HUES6 (cell line): ENCODE measurements around the gene SYT14.
"Not testable (repeated sequence)": the region's sequence is repeated elsewhere in the genome, so short reads cannot be mapped to it uniquely, and the experiment has no call there.

Experiments used
- H3K27ac ChIP-seq: 2 replicates; pipeline ENCODE4 v1.7.0; 2013; ENCODE audit warnings: low read depth, mild to moderate bottlenecking, low read length, inconsistent platforms
- H3K27me3 ChIP-seq: 2 replicates; pipeline ENCODE4 v1.6.1; 2013; ENCODE audit warnings: low read length; ENCODE audit not compliant: control insufficient read depth, insufficient read depth
- H3K36me3 ChIP-seq: 2 replicates; pipeline ENCODE4 v1.6.1; 2013; ENCODE audit warnings: low read length; ENCODE audit not compliant: control insufficient read depth, insufficient read depth
- H3K4me1 ChIP-seq: 2 replicates; pipeline ENCODE4 v1.6.1; 2013; ENCODE audit warnings: low read length; ENCODE audit not compliant: control insufficient read depth, insufficient read depth
- H3K4me3 ChIP-seq: 2 replicates; pipeline ENCODE4 v1.5.1; 2013; ENCODE audit warnings: low read depth, low read length
- H3K9ac ChIP-seq: one replicate; pipeline ENCODE4 v1.6.1; 2013; ENCODE audit warnings: mild to moderate bottlenecking, low read length
- H3K9me3 ChIP-seq: 2 replicates; pipeline ENCODE4 v1.6.1; 2013; ENCODE audit warnings: low read depth, low read length; ENCODE audit not compliant: control insufficient read depth, insufficient read depth

The SYT14 gene

GRCh38 chr1:210025870-210026269, 87.9 kb downstream of the SYT14 start:
- Histone ChIP-seq H3K4me3 (no peak overlapping the region), H3K4me1 (no peaks in the 10 kb centered on the region), H3K27me3 (no peaks in the 10 kb centered on the region), H3K9me3 (no peaks in the 10 kb centered on the region), H3K9ac (no peak overlapping the region), H3K27ac (no peak overlapping the region), H3K36me3 (no peaks in the 10 kb centered on the region)

- Histone ChIP-seq H3K9me3 (no peaks in the 10 kb centered on the region), H3K4me3 (no peak overlapping the region), H3K27ac (no peak overlapping the region), H3K9ac (no peak overlapping the region), H3K4me1 (no peaks in the 10 kb centered on the region), H3K36me3 (no peaks in the 10 kb centered on the region), H3K27me3 (no peaks in the 10 kb centered on the region)
Measured at GRCh38 chr1:210027994-210028393, 90.0 kb downstream of the SYT14 start.

- no peak overlapping the region for H3K4me3 ChIP-seq
- no peaks in the 10 kb centered on the region for H3K9me3 ChIP-seq
- H3K9ac ChIP-seq: no peak overlapping the region
- no peaks in the 10 kb centered on the region for H3K4me1 ChIP-seq
- no peaks in the 10 kb centered on the region for H3K27me3 ChIP-seq
- no peaks in the 10 kb centered on the region for H3K36me3 ChIP-seq
- no peak overlapping the region for H3K27ac ChIP-seq
Measured at GRCh38 chr1:210031473-210031872, 93.5 kb downstream of the SYT14 start.

GRCh38 chr1:210043058-210043457, 105.0 kb downstream of the SYT14 start:
- H3K27me3 ChIP-seq: no peaks in the 10 kb centered on the region
- H3K9me3 ChIP-seq: no peaks in the 10 kb centered on the region
- H3K4me3 ChIP-seq: no peak overlapping the region
- H3K9ac ChIP-seq: no peak overlapping the region
- H3K27ac ChIP-seq: no peak overlapping the region
- H3K36me3 ChIP-seq: 0 out of 2 replicates have a peak, but pooled peaks cover 5% of the 10 kb centered on the region
- H3K4me1 ChIP-seq: no peaks in the 10 kb centered on the region

GRCh38 chr1:210049616-210050015, 111.6 kb downstream of the SYT14 start:
- Histone ChIP-seq H3K27me3 (no peaks in the 10 kb centered on the region), H3K36me3 (0 out of 2 replicates have a peak, but pooled peaks cover 5% of the 10 kb centered on the region), H3K4me1 (no peaks in the 10 kb centered on the region), H3K4me3 (no peak overlapping the region), H3K9me3 (peaks cover 12% of the 10 kb centered on the region; the same call in 1 of the 2 replicates), H3K9ac (no peak overlapping the region), H3K27ac (no peak overlapping the region)

- not testable (repeated sequence) for H3K4me1 ChIP-seq, H3K27ac ChIP-seq, H3K9ac ChIP-seq, H3K36me3 ChIP-seq, H3K27me3 ChIP-seq, H3K4me3 ChIP-seq
- peaks cover 12% of the 10 kb centered on the region; the same call in 1 of the 2 replicates for H3K9me3 ChIP-seq
Measured at GRCh38 chr1:210050491-210050890, 112.5 kb downstream of the SYT14 start.

GRCh38 chr1:210053126-210053525, 115.1 kb downstream of the SYT14 start:
- no peaks in the 10 kb centered on the region for H3K27me3 ChIP-seq
- no peak overlapping the region for H3K27ac ChIP-seq
- H3K9me3 ChIP-seq: peaks cover 12% of the 10 kb centered on the region; the same call in 1 of the 2 replicates
- no peak overlapping the region for H3K9ac ChIP-seq
- H3K4me1 ChIP-seq: no peaks in the 10 kb centered on the region
- no peaks in the 10 kb centered on the region for H3K36me3 ChIP-seq
- H3K4me3 ChIP-seq: no peak overlapping the region

GRCh38 chr1:210057593-210057992, 119.6 kb downstream of the SYT14 start:
- Histone ChIP-seq H3K4me3 (no peak overlapping the region), H3K9ac (no peak overlapping the region), H3K27ac (no peak overlapping the region)

GRCh38 chr1:210061992-210062391, 124.0 kb downstream of the SYT14 start:
- Histone ChIP-seq H3K27me3 (no peaks in the 10 kb centered on the region), H3K27ac (no peak overlapping the region)

More at GRCh38 chr1:210057593-210057992, 119.6 kb downstream of the SYT14 start:
- H3K4me1 ChIP-seq: no peaks in the 10 kb centered on the region
- H3K36me3 ChIP-seq: no peaks in the 10 kb centered on the region
- no peaks in the 10 kb centered on the region for H3K9me3 ChIP-seq
- H3K27me3 ChIP-seq: no peaks in the 10 kb centered on the region

GRCh38 chr1:210070531-210070930, 132.5 kb downstream of the SYT14 start:
- no peaks in the 10 kb centered on the region for H3K9me3 ChIP-seq
- H3K27me3 ChIP-seq: no peaks in the 10 kb centered on the region
- no peak overlapping the region for H3K9ac ChIP-seq
- H3K36me3 ChIP-seq: no peaks in the 10 kb centered on the region
- H3K4me3 ChIP-seq: no peak overlapping the region
- H3K27ac ChIP-seq: no peak overlapping the region
- H3K4me1 ChIP-seq: peaks cover 18% of the 10 kb centered on the region

More at GRCh38 chr1:210061992-210062391, 124.0 kb downstream of the SYT14 start:
- Histone ChIP-seq H3K36me3 (no peaks in the 10 kb centered on the region), H3K9ac (no peak overlapping the region), H3K4me1 (no peaks in the 10 kb centered on the region), H3K4me3 (no peak overlapping the region), H3K9me3 (no peaks in the 10 kb centered on the region)

GRCh38 chr1:210072129-210072528, 134.1 kb downstream of the SYT14 start:
- Histone ChIP-seq H3K9me3 (peaks cover 8% of the 10 kb centered on the region), H3K4me3 (no peak overlapping the region), H3K4me1 (peaks cover 18% of the 10 kb centered on the region), H3K27ac (no peak overlapping the region; the same call in 1 of the 2 replicates), H3K27me3 (no peaks in the 10 kb centered on the region), H3K9ac (no peak overlapping the region), H3K36me3 (no peaks in the 10 kb centered on the region)
